ENCODE measurements around the gene CERS1. TPM values are rescaled to one million over a fixed set of nuclear protein-coding genes. Genes with fewer than 3 reads are reported as not detected.

CERS1 gene
- total RNA-seq, 2 donors from 2014 or later: not detected

DNA sequence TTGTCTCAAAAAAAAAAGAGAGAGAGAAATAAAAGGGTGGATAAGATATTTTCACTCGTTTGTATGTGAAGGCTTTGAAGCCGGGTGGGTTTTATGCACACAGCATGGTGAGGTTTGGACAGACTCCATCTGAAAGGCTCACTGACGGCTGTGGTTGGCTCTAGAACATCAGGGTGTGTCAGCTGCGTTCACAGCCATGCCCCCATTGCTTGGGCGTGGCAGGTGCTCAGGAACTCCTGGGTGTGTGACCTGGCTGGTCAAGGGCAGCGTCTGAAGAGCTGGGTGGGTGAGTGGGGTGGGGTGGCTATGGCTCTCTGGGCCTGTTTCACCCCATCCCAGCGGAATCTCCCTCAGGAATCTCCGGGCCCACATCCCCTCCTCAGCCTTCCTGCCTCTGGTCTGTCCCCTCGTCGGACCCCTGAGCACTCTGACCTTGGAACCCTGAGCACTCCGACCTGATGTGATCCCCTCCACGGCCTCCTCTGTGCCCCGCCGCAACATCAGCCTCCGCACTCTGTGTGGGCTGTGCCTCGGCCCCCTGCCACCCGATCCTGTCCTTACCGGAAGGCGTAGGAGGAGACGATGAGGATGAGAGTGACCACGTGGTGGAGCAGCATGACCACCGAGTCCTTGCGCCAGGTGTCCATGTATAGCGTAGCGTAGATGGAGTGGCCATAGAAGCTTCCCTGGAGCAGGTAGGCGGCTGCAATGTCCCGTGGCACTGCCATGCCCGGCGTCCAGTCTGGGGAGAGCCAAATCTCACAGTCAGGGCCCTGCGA lies 12.2 kb downstream of the CERS1 start:
- no peaks in the 10 kb centered on the region for H3K4me1 Mint-ChIP-seq (ENCODE audit: low read depth)
- H3K36me3 Mint-ChIP-seq (ENCODE audit: insufficient read depth in 2 of 2): no peaks in the 10 kb centered on the region

DNA sequence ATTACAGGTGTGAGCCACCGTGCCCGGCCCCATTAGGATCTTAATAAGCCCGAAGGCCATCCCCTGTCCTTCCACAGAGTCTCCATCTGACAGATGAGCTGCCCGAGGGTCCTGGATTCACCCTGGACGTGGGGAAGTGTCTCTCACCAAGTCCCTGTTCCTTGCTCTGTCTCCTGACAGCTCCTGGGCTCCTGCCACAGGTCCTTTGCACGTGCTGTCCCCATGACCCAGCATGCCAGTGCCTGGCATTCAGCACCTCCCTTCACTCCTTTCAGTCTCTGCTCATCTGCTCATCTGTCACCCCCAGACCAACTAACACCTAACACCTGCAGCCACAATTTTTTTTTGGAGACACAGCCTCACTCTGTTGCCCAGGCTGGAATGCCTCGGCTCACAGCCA lies 14.5 kb downstream of the CERS1 start:
- no peak overlapping the region for H3K27ac Mint-ChIP-seq
- H3K27me3 Mint-ChIP-seq (ENCODE audit: low read depth): no peaks in the 10 kb centered on the region
- H3K4me3 Mint-ChIP-seq: no peak overlapping the region
- H3K9me3 Mint-ChIP-seq: no peaks in the 10 kb centered on the region
- ATAC-seq (replicated peaks in 1 of 2) (no peak), DNase-seq (no peak)
- no peaks in the 10 kb centered on the region for H3K36me3 Mint-ChIP-seq (ENCODE audit: insufficient read depth in 2 of 2)
- H3K4me1 Mint-ChIP-seq (ENCODE audit: low read depth): no peaks in the 10 kb centered on the region

More for the DNA sequence above, 12.2 kb downstream of the CERS1 start:
- H3K27ac Mint-ChIP-seq: no peak overlapping the region
- ATAC-seq (replicated peaks in 1 of 2) (no peak), DNase-seq (no peak)
- no peaks in the 10 kb centered on the region for H3K9me3 Mint-ChIP-seq
- peaks cover 6% of the 10 kb centered on the region for H3K27me3 Mint-ChIP-seq (ENCODE audit: low read depth)
- no peak overlapping the region for H3K4me3 Mint-ChIP-seq

DNA sequence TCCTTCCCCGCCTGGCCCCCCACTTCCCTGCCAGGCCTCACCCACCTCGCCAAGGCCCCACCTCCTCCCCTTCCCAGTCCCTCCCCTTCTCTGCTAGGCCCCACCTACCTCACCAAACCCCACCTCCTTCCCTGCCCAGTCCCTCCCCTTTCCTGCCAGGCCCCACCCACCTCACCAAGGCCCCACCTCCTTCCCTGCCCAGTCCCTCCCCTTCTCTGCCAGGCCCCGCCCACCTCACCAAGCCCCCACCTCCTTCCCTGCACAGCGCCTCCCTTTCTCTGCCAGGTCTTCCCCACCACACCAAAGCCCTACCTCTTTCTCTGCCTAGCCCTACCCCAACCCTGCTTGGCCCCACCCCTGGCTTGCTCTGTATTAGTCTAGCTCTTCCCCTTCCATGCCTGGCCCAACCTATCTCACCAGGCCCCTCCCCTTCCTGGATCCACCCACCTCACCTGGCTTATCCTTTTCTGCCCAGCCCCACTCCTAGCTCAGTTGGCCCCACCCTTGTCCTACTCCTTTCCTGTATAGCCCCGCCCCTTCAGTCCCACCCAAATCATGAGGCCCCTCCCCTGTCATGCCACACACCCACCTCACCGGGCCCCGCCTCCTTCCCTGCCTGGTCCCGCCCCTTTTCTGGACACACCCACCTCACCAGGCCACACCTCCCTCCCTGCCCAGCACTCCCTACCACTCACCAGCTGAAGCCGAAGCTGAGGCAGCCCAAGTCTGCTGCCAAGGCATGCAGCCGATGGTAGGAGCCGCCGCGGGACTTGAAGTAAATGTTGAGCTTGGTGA lies 16.2 kb downstream of the CERS1 start:
- DNase-seq: peak in 1 of 2 donors; percentile 31
- ATAC-seq (replicated peaks in 1 of 2): peak; percentile 48 to 54
- Mint-ChIP-seq H3K27me3 (ENCODE audit: low read depth) (no peaks in the 10 kb centered on the region), H3K4me3 (no peak overlapping the region), H3K4me1 (ENCODE audit: low read depth) (no peaks in the 10 kb centered on the region), H3K9me3 (no peaks in the 10 kb centered on the region), H3K36me3 (ENCODE audit: insufficient read depth in 2 of 2) (no peaks in the 10 kb centered on the region), H3K27ac (no peak overlapping the region)

DNA sequence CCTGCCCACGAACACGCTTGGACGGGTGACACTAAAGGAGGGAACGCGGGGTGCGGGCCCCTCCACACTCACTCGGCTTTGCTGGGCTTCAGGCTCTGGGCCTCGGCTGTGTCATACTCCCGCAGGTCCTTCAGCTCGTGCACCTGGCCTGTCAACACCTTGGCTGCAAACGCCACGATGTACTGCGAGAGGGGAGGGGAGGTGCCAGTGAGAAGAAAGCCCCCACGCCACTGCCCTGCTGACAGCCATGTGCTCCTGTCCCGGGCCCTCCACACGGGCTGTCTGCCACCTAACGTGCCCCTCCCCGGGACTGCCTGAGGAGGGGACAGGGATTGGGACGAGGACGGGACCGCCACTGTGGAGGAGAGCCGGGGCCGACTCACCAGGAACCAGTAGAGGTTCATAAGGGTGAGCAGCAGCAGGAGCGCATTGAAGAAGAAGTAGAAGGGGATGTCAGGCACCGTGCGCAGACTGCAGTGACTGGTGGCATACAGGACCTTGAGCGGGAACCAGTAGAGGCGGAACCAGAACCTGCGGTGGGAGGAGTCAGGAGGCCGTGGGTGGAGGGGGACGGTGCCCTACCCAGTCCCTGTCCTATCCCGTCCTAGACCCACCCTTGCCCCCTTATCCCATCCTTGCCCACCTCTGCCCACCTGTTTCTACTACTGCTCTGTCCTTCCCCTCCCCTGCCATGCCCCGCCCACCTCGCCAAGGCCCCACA lies 16.9 kb downstream of the CERS1 start:
- H3K27me3 Mint-ChIP-seq (ENCODE audit: low read depth): no peaks in the 10 kb centered on the region
- H3K4me3 Mint-ChIP-seq: no peak overlapping the region
- ATAC-seq (replicated peaks in 1 of 2): peak; percentile 6 to 17
- H3K9me3 Mint-ChIP-seq: no peaks in the 10 kb centered on the region
- no peak for DNase-seq
- no peak overlapping the region for H3K27ac Mint-ChIP-seq
- H3K36me3 Mint-ChIP-seq (ENCODE audit: insufficient read depth in 2 of 2): no peaks in the 10 kb centered on the region
- H3K4me1 Mint-ChIP-seq (ENCODE audit: low read depth): no peaks in the 10 kb centered on the region

DNA sequence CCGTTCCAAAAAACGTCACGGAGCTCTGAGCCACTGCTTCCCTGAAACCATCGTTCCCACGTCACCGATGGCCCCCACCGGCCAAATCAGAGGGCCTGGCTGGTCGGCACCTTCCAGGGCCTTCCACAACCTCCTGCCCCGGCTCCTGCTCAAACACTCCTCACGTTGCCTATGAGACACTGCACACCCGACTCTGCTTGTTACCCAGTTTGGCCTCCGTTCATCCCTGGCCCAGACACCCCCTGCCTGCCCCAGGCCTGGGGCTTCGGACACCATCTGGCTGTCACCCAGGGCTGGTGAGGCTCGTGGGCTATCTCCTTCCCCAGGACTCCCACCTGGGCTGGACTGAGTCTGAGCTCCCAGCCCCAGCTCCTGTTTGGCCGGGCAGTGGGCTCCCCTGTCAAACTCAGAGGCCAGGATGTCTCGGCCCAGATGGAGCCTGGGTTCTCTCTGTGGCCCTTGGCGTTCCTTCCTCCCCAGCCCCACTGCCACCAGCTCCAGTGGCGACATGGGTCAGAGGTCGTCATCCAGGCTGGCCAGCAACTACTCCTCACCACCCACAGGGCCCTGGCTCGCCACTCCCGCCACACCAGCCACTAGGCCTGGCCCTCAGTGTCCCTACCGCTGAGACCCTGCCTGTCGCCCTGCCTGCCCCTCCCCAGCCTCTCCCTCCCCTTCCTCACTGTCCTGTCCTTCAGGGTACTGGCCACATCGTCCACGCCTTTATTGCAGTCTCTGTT lies 17.7 kb downstream of the CERS1 start:
- Mint-ChIP-seq H3K4me1 (ENCODE audit: low read depth) (no peaks in the 10 kb centered on the region), H3K9me3 (no peaks in the 10 kb centered on the region), H3K27ac (no peak overlapping the region), H3K4me3 (no peak overlapping the region), H3K27me3 (ENCODE audit: low read depth) (no peaks in the 10 kb centered on the region), H3K36me3 (ENCODE audit: insufficient read depth in 2 of 2) (no peaks in the 10 kb centered on the region)
- no peak for DNase-seq
- no peak for ATAC-seq (replicated peaks in 1 of 2)

DNA sequence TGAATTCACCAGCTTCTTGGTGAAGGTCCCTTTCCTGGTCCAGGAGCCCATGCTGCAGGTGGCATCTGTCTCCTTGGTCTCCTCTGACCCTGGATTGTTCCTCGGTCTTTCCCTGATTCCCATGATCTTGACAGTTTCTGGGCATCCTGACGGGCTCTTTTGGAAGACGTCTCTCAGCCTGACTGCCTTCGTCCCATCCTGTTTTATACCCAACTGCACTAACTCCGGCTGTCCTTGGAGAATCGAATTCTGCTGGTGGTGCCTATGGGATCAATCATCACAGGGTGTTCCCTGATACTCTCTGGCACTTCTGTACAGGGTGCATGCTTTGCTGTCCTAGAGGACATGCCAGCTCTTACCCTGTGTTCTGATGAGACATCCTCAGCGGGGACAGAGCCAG lies 19.1 kb downstream of the CERS1 start:
- Mint-ChIP-seq H3K4me3 (no peak overlapping the region), H3K36me3 (ENCODE audit: insufficient read depth in 2 of 2) (no peaks in the 10 kb centered on the region), H3K27ac (no peak overlapping the region), H3K9me3 (no peaks in the 10 kb centered on the region), H3K4me1 (ENCODE audit: low read depth) (peaks cover 2% of the 10 kb centered on the region), H3K27me3 (ENCODE audit: low read depth) (peaks cover 1% of the 10 kb centered on the region)
- DNase-seq: no peak
- ATAC-seq (replicated peaks in 1 of 2): no peak

DNA sequence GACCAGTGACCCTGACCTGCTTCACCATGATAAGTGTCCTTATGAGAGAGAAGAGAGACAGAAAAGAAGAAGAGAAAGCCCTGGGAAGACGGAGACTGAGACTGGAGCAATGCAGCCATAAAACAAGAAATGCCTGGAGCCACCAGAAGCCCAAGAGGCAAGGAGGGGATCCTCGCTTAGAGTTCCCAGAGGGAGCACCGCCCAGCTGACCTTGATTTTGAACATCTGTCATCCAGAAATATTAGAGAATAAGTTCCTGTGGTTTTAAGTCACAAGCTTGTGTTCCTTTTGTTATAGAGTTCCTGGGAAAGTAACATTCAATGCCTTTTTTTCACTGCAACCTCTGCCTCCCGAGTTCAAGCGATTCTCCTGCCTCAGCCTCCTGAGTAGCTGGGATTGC lies 20.2 kb downstream of the CERS1 start:
- Mint-ChIP-seq H3K27ac (no peak overlapping the region), H3K36me3 (ENCODE audit: insufficient read depth in 2 of 2) (no peaks in the 10 kb centered on the region), H3K4me3 (no peak overlapping the region), H3K4me1 (ENCODE audit: low read depth) (peaks cover 13% of the 10 kb centered on the region), H3K27me3 (ENCODE audit: low read depth) (peaks cover 13% of the 10 kb centered on the region), H3K9me3 (no peaks in the 10 kb centered on the region)
- ATAC-seq (replicated peaks in 1 of 2): no peak
- DNase-seq: no peak

DNA sequence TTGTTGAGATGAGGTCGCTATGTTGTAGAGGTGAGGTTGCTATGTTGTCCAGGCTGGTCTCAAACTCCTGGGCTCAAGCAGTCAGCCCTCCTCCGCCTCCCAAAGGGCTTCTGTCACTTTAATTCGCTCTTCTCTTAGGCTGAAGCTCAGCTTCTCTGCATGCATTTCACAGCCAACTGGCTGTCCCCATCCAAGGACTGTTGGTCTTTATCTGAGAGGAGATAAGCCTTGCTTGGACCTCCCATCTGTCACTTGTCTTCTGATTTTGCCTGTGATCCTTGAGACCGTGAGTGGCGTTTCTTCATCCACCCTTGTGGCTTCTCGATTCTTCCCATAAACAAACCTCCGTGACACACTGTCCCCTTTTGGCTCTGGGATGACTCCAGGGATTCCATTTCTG lies 24.4 kb downstream of the CERS1 start:
- H3K27me3 Mint-ChIP-seq (ENCODE audit: low read depth): peaks cover 15% of the 10 kb centered on the region
- no peak overlapping the region for H3K4me3 Mint-ChIP-seq
- no peak overlapping the region for H3K27ac Mint-ChIP-seq
- H3K9me3 Mint-ChIP-seq: no peaks in the 10 kb centered on the region
- DNase-seq (no peak), ATAC-seq (replicated peaks in 1 of 2) (no peak)
- H3K4me1 Mint-ChIP-seq (ENCODE audit: low read depth): peaks cover 15% of the 10 kb centered on the region
- peaks cover 0 to 3% of the 10 kb centered on the region in 2 donors for H3K36me3 Mint-ChIP-seq (ENCODE audit: insufficient read depth in 2 of 2)

DNA sequence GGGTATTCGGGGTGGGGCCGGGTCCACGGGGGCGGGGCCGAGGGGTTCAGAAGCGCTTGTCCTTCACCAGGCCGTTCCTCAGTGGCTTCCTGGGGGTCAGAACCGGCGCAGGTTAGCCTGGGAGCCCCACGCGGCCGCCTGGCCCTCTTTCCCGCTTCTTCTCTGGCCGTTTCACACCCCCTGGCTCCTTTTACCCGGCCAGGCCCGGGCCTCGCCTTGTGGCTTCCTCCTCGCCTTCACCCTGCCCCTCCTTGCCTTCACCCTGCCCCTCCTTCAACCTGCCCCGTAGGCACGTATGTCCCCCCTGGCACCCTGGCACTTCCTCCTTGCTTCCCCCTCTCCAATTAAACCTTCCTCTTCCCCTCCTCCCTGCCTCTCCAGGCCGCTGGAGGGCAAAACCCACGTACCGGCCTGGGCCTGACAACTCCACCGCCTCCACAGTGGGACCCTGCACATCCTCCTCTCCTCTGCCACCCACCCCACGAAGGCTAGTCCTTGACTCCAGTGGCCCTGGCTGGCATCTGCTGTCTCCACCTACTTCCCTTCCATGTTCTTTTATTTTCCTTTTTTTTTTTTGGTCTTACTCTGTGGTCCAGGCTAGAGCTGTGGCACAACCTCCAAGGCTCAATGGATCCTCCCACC lies 25.3 kb downstream of the CERS1 start:
- peak overlapping the region; percentile 27 for H3K27ac Mint-ChIP-seq
- ATAC-seq (replicated peaks in 1 of 2): no peak
- H3K9me3 Mint-ChIP-seq: no peaks in the 10 kb centered on the region
- no peak for DNase-seq
- H3K36me3 Mint-ChIP-seq (ENCODE audit: insufficient read depth in 2 of 2): peaks cover 0 to 3% of the 10 kb centered on the region in 2 donors
- peaks cover 20% of the 10 kb centered on the region for H3K4me1 Mint-ChIP-seq (ENCODE audit: low read depth)
- H3K27me3 Mint-ChIP-seq (ENCODE audit: low read depth): peaks cover 15% of the 10 kb centered on the region
- H3K4me3 Mint-ChIP-seq: no peak overlapping the region

DNA sequence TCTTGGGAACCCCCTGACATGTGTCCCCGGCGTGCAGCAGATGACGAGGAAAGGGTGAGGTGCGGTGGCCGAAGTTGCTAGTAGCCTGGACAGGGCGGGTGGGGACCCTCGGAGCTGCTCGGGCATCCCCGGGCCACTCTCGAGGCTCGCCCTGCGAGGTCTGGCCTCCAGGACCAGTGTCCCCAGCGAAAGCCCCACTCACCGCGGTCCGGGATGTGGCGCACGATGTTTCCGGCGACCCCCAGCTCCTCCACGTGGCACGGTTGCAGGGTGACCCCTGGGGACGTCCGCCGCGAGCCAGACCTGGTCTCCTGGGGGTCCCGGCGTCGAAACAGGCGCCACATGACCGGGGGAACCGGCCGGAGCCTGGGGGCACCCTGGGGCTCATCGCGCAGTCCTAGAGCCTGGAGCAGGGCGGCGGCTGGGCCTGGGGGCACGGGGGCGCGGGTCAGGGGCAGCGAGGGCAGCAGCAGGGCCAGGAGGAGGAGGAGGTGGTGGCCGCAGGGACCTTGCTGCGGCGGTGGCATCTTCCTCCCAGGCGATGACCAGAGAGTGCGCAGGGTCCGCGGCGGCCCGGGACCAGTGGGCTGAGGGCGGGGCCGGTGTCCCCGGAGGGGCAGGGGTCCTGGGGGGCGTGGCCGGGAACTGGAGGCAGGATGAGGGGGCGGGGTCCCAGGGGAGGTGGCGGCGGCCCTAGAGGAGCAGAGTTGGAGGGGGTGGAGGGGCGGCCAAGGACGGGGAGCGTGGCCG lies 26.0 kb downstream of the CERS1 start:
- Mint-ChIP-seq H3K4me1 (ENCODE audit: low read depth) (peaks cover 20% of the 10 kb centered on the region), H3K9me3 (no peaks in the 10 kb centered on the region), H3K4me3 (no peak overlapping the region), H3K36me3 (ENCODE audit: insufficient read depth in 2 of 2) (peaks cover 0 to 3% of the 10 kb centered on the region in 2 donors), H3K27me3 (ENCODE audit: low read depth) (peaks cover 15% of the 10 kb centered on the region), H3K27ac (no peak overlapping the region)
- DNase-seq (no peak), ATAC-seq (replicated peaks in 1 of 2) (no peak)

DNA sequence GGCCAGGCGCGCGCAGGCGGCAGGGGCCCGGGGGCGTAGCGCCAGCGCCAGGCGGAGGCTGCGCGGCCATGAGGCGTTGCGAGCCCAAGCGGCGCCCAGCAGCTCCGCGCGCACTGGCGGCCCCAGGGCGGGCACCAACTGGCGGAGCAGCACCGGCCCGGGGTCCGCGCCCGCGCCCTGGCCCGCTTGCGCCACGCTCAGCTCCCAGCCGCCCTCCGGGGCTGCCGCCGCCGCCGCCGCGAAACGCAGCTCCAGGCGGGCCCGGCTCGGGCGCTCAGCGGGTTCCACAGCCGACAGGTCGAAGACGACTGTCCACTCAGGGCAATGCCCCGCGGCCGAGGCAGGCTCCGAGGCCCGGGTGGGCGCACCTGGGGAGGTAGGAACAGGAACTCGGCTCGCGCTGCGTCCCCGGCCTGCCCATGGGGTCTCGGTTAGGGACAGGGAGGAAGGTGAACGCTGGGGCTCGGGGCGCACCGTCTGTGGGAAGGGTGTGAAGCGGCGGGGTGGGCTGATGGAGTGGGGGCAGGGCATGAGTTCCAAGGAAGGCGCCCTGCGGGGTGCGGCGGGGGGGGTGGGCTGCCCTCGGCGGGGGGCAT lies 26.8 kb downstream of the CERS1 start:
- DNase-seq (no peak), ATAC-seq (replicated peaks in 1 of 2) (no peak)
- no peak overlapping the region for H3K27ac Mint-ChIP-seq
- no peak overlapping the region for H3K4me3 Mint-ChIP-seq
- peaks cover 0 to 3% of the 10 kb centered on the region in 2 donors for H3K36me3 Mint-ChIP-seq (ENCODE audit: insufficient read depth in 2 of 2)
- H3K4me1 Mint-ChIP-seq (ENCODE audit: low read depth): peaks cover 20% of the 10 kb centered on the region
- no peaks in the 10 kb centered on the region for H3K9me3 Mint-ChIP-seq
- H3K27me3 Mint-ChIP-seq (ENCODE audit: low read depth): peaks cover 15% of the 10 kb centered on the region
